ENCODE data around the gene CKS2.
"Not testable (repeated sequence)": the region's sequence is repeated elsewhere in the genome, so short reads cannot be mapped to it uniquely, and the experiment has no call there.

The CKS2 gene

DNA sequence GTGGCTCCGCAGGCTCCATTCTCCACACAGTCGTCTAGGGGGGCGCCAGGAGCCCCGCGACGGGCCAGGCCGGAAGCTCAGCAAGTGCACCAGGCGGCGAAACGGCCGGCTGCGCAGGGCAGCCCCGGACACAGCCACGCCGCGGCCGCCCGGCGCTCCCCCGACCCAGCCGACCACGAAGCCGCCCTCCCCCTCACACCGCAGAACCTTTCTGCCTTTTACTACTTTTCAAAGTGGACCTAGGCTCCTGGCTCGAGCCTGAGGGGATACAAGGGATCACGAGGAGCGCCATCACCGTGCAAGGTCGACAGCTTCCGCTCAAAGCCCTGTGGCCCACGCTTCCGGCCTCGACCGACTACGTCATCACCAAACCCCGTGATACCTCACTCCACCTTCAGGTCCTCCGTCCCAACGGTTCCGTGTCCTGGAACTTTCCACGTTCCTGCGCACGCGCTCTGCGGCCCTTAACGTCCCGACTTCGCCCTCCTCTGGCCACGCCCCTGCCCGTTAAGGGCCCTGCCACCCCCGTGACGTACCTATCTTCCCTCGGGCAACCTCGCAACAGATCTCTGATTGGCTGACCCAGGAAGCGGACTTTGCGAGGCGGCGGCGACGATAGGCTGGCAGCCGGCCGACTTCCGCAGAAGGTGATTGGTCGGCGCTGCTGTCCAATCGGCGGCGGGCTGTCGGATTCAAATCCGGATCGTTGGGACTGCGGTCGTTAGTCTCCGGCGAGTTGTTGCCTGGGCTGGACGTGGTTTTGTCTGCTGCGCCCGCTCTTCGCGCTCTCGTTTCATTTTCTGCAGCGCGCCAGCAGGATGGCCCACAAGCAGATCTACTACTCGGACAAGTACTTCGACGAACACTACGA, at the start of gene CKS2:
Gene CKS2 (plus strand): TSS at position 721 of the 871 bp plus-strand sequence. CDS start 98 bp downstream, at position 819.
- DNase-seq (ENCODE audit: insufficient read length, low spot score), result peak; percentile 96
- peak; percentile 91 for FAIRE-seq

GRCh38 chr9:89273528-89274279, 37.3 kb upstream of the CKS2 start:
- FAIRE-seq, result no peak

DNA sequence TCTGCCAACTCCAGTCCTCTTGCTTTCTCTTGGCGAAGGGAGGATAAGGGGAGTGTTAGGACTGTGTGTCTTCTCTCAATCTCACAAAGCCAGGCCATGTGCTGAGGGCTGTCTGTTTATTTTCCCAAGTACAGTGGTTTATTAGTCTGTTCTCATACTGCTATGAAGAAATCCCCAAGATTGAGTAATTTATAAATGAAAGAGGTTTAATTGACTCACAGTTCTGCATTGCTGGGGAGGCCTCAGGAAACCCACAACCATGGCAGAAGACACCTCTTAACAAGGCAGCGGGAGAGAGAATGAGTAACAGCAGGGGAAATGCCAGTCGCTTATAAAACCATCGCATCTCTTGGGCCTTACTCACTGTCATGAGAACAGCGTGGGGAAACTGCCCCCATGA, 36.2 kb upstream of the CKS2 start:
- DNase-seq (ENCODE audit: insufficient read length, low spot score) (no peak), FAIRE-seq (no peak)

More at GRCh38 chr9:89273528-89274279, 37.3 kb upstream of the CKS2 start:
- DNase-seq (ENCODE audit: insufficient read length, low spot score), result no peak

DNA sequence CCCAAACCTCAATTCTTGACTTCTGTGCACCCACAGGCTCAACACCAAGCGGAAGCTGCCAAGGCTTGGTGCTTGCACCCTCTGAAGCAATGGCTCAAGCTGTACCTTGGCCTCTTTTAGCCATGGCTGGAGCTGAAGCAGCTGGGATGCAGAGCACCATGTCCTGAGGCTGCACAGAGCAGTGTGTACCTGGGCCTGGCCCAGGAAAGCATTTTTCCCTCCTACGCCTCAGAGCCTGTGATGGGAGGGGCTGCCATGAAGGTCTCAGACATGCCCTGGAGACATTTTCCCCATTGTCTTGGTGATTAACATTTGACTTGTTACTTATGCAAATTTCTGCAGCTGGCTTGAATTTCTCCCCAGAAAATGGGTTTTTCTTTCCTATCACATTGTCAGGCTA, 35.0 kb upstream of the CKS2 start:
- DNase-seq (ENCODE audit: insufficient read length, low spot score); FAIRE-seq: not testable (repeated sequence)

GRCh38 chr9:89277043-89277442, 34.0 kb upstream of the CKS2 start:
- FAIRE-seq (no peak), DNase-seq (ENCODE audit: insufficient read length, low spot score) (no peak)

DNA sequence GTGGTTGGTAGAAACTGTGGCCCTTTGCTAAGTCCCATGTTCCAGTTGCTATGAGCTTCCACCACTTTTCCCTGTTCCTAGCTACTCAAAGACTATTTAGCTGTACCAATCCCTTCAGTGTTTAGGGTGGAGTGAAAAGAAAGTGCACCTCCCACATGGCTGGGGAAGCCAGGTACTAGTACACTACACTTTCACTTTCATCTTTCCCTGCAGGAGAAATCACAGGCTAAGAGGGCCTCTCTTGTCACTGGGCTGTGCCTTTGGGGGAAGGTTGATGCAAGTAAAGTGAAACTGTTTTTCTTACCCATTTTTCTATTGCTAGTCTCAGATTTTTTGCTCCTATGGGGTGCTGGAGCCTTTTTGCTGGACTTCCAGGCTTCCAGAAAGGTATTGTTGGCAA, 33.5 kb upstream of the CKS2 start:
- FAIRE-seq, result no peak

DNA sequence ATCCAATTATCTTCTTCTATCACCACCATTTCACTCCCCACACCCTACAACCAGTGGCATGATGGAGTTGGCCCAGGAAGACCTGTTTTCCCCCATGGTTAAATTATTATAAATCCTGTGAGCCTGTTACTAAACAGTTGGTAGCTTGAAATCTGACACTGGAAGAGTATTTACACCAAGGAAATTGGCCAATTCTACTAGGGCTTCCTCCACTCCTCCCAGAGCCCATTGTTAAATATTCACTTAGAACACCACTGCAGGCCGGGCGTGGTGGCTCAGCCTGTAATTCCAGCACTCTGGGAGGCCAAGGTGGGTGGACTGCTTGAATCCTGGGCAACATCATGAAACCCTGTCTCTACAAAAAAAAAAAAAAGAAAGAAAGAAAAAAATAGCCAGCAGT, 32.4 kb upstream of the CKS2 start:
- FAIRE-seq, result no peak

More for the DNA sequence above, 33.5 kb upstream of the CKS2 start:
- DNase-seq (ENCODE audit: insufficient read length, low spot score), result no peak

DNA sequence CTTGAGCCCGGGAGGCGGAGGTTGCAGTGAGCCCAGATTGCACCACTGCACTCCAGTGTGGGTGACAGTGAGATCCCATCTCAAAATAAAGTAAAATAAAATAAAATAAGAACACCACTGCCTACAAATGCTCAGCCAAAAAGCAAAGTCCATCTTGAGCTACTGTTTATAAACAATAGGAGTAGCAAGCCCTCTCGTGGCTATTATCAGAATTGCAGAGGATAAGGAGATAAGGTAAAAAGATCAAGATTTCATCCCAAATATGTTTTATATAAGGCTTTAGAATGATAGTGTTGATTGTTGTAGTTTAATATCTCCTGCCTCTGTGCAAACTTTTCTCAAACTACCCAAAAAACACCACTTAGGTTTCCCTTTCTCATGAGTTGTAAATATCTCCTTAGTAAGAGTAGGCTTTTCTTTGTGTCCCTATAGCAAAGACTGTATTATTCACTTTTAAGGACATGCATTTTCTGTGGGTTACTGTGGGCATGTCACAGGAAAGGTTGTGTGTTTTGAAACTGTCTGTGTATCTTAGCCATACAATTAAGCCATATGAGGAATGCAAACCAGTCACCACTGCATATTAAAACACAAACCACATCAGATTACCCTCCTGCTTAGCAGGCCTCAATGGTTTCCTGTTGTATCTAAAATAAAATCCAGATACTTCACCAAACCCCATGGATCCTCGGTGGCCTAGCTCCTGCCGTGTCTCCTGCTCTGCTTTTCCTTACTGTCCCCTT, 31.8 kb upstream of the CKS2 start:
- FAIRE-seq, result no peak
- peak; percentile 32 for DNase-seq (ENCODE audit: insufficient read length, low spot score)

More for the DNA sequence above, 32.4 kb upstream of the CKS2 start:
- DNase-seq (ENCODE audit: insufficient read length, low spot score), result no peak

- FAIRE-seq, result no peak
- DNase-seq (ENCODE audit: insufficient read length, low spot score), result no peak
Measured at GRCh38 chr9:89281106-89281505, 29.9 kb upstream of the CKS2 start.

GRCh38 chr9:89282248-89282968, 28.6 kb upstream of the CKS2 start:
- not testable (repeated sequence) for DNase-seq (ENCODE audit: insufficient read length, low spot score); FAIRE-seq

- FAIRE-seq (no peak), DNase-seq (ENCODE audit: insufficient read length, low spot score) (no peak)
Measured at GRCh38 chr9:89284076-89284475, 26.9 kb upstream of the CKS2 start.

DNA sequence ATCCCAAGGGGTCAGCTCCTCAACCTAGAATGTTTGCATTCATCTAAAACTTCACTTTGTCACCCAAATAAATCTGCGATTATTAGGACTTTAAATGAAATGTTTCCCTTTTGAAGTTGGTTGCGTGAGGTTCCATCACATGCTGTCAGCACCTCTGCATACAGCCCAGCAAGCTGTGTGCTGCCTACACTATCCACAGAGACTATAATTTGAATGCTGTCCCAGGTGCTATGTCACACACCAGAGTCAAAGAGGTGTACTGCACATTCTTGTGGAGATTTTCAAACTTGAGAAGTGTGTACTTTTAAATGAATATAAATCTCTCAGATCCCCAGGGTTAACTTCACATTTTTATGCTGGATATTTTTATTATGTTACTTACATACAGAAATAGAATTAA, 19.3 kb upstream of the CKS2 start:
- FAIRE-seq (no peak), DNase-seq (ENCODE audit: insufficient read length, low spot score) (no peak)

DNA sequence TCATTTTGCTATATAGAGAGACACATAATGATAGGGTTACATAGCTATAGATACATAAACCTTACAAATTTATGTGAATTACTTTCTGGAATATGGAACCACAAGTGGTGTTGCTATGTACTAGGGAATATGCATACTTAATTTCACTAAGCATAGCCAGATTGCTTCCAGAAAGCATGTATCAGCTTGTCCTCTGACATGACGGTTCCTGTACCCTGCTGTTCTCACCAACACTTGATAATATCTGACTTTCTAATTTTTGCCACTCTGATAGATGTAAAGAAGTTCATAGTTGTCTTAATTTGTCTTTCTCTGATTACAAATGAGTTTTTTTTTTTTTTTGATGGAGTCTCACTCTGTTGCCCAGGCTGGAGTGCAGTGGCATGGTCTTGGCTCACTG, 18.0 kb upstream of the CKS2 start:
- no peak for FAIRE-seq
- DNase-seq (ENCODE audit: insufficient read length, low spot score), result no peak

GRCh38 chr9:89295400-89295799, 15.6 kb upstream of the CKS2 start:
- no peak for DNase-seq (ENCODE audit: insufficient read length, low spot score)
- FAIRE-seq, result no peak

DNA sequence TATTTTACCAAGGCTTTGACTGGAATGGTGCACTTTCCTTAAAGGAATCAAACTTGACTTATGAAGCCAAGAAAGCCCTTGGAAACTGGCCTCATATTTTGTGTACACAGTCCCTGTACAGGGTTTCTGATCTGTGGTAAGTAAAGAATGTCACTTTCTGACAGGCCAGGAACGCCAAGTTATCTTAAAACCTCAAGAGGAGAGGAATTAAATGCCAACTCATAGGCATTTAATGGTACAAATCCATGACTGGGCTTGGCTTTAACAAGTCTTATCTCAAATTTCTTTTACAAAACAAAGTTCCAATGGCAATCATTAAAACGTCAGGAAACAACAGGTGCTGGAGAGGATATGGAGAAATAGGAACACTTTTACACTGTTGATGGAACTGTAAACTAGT, 9.0 kb upstream of the CKS2 start:
- not testable (repeated sequence) for DNase-seq (ENCODE audit: insufficient read length, low spot score); FAIRE-seq

DNA sequence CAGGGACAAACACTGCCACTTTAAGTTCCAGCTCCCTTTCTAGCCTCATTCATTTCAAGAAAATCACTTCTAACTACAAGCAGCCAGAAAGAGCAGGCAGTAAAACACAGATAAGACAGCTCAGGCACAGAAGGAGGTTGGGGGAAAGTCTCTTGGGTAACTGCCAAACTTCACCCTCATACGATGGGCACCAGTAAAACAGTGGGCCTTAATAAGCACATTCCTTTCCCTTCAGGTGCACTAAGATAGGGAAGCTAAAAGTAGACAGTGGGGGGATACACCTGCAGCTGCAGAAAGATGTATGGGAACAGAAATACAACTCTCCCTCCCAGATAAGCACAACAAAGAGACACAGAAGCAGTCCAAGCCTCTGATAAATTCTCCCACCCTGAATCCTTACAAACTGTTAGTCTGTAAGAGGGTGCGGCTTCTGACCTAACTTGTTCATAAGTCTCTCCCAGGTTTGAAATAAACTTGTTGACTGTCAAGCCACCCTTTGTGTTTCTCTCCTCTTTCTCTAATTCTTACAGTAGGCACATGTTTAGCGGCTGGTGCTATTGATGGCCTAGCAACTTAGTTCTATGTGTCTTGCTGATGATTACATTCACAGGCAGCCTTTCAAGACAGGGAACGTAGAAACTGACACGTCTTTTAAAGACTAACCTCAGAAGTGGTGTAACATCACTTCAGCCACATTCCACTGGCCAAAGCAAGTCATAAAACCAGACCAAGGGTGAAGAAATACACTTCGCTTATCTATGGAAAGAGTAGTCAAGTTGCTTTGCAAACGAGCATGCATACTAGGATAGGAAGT, 6.8 kb upstream of the CKS2 start:
- FAIRE-seq, result no peak
- DNase-seq (ENCODE audit: insufficient read length, low spot score), result no peak

GRCh38 chr9:89304834-89305188, 6.2 kb upstream of the CKS2 start:
- FAIRE-seq, result no peak
- no peak for DNase-seq (ENCODE audit: insufficient read length, low spot score)

DNA sequence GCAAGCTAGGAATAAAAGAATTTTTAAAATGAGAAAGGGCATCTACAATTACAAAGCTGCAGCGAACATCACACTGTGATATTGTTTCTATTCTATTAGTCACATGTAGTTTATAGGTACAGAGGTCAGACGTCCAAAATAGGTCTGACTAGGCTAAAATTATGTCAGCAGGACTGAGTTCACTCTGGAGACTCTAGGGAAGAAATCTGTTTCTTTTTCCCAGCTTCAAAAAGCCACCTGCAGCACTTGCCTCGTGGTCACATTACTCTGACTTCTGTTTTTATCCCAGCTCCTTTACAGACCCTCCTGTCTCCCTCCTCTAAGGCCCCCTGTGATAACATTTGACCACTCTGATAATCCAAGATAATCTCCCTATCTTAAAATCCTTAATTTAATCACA, 5.1 kb upstream of the CKS2 start:
- no peak for DNase-seq (ENCODE audit: insufficient read length, low spot score)
- no peak for FAIRE-seq

DNA sequence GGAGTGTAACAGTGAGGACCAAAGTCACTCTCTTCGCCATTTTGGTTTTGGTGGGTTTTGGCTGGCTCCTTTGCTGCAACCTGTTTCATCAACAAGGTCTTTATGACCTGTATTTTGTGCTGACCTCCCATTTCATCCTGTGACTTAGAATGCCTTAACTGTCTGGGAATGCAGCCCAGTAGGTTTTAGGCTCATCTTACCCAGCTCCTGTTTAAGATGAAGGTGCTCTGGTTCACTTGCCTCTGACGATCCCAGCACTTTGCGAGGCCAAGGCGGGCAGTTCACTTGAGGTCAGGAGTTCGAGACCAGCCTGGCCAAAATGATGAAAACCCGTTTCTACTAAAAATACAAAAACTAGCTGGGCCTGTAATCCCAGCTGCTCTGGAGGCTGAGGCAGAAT, 1.8 kb upstream of the CKS2 start:
- DNase-seq (ENCODE audit: insufficient read length, low spot score) (no peak), FAIRE-seq (no peak)
